GM18868 (cell line): ENCODE measurements around the gene APBA3.

Experiments
- ATAC-seq: cut with Tn5 transposase; IDR thresholded peaks from one replicate; pipeline ENCODE4 v1.9.1; 2021; ENCODE audit warnings: mild to moderate bottlenecking, moderate library complexity; ENCODE audit not compliant: unreplicated experiment

The APBA3 gene

DNA sequence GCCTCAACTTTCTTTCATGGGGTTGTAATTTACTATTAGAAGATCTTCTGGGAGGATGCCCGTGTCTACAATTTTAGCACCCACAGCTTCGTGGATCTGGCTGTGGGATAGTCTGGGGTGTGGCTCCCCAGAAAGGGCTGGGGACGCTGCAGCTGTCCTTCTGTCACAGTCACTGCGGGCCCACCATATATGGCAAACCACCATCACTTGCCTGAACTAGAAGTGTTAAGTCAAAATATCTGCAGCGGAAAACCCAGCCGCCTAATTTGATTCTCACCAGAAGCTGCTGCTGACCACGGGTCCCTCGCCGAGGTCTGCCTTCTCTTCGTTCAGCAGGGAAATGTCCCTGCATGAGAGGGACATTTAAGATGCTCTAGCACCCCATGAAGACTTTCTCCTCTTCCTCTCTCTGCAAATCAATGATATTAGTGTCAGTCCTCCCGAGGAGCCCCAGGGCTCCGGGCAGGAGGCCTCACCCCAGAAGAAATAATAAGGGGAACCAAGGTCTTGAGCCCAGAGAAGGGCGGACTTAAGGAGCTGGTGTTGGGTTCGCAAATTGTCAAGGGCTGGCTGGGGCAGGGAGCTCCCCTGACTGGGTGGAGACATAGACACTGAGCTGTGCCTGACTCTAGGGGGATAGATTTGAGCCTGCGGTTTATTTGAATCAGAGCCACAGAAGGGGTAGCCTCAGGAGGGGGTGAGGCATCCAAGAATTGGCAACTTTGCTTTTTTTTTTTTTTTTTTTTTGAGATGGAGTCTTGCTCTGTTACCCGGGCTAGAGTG, 27.7 kb upstream of the APBA3 start:
- ATAC-seq, result no peak

DNA sequence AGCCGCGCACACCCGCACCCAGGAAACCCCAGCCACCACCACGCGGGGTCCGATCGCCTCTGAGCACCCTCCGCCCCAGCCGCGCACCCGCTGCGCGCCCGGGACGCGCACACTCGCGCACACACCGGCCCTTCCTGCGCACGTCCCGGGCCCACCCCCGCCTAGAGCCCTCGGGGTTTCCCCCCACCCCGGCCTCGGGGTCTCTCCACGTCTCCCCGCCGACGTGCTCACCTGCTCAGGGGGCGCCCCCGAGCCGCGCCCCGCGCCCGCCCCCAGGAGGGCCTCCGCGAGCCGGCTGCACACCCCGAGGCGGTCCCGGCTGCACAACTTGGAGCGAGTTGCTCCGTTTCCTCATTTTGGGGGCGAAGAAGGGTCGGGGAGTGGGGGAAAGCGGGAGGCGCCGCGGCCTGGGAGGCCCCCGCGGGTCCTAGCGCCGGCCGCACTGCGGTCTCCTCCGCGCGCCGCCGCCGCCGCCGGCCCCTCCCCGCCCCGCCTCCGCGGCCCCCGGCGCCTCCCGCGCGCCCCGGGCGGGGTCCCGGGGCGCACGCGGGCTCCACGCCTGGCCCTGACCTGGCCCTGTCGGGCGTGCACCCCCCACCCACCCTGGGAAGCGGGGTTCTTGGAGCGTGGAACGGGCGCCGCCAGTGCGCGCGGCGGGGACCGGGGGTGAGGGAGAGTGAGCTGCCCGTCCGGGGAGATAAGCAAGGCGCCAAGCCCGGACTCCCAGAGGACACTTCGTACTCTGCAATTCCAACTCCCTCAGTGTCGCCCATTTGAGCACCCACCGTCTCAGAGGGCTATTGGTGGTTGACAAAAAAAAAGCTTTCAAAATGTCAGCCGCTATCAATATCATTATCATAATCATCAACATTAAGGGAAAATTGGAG, 24.7 kb upstream of the APBA3 start, which contains the start of gene MATK:
Gene MATK, minus strand, starts transcription at position 444 of the 887 bp plus-strand sequence. CDS start 1,246 bp downstream, outside the sequence.
- no peak for ATAC-seq

DNA sequence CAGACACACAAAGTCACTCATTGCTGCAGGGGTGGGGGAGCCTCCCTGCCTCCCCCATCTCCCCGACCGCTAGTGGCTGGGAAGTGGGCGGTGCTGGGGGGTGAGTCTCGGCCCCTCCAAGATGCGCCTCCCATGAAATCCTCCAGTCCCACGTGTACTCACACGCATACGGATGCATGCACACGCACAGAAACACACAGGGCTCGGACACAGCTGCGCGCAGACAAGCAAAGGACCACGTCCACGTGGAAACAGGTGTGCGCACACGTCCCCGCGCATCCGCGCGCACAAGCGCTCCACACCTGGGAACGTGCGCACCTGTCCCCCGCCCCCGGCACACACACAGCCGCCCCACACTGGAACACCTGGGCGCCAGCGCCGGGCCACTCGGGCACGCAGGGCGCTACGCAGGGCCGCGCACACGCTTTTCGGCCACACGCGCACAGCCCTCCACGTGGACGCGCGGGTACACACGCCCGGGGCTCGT, 24.0 kb upstream of the APBA3 start:
- ATAC-seq, result no peak

DNA sequence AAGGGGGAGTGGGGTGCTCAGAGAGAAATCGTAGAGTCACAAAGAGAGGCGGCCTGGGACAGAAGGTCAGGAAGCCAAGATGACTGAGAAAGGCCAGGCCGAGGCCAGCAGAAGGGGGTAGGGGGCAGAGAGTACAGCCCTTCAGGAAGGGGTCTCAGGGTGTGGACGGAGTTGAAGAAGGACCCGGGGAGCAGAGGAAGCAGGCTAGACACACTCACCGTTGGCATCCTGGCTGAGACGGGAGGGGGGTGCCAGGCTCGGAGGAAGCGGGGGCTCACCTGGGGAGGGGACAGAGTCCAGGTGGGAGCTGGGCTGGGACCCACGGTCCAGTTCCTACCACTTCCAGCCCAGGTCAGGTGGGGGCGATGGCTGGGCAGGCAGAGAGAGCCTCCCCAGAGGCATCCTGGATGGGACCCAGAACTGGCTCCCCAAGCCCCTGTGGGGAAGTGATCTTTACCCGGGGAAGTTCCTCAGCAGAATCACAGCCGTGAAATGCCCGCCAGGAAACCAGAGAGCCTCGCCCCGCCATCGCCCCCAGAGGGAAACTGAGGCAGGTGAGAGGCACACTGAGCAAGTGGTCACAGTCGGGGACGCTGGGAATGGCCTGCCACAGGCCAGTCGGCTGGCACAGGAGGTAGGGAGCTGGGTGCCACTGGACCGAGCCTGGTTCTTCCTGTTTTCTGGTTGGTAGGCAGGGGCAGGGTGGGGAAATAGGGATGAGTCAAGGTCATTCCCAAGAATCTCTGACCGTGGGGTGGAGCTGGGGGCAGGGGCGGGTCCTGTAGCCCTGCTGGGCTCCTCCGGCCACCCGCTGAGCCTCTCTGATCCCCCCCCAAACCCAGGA, 23.3 kb upstream of the APBA3 start:
- no peak for ATAC-seq

DNA sequence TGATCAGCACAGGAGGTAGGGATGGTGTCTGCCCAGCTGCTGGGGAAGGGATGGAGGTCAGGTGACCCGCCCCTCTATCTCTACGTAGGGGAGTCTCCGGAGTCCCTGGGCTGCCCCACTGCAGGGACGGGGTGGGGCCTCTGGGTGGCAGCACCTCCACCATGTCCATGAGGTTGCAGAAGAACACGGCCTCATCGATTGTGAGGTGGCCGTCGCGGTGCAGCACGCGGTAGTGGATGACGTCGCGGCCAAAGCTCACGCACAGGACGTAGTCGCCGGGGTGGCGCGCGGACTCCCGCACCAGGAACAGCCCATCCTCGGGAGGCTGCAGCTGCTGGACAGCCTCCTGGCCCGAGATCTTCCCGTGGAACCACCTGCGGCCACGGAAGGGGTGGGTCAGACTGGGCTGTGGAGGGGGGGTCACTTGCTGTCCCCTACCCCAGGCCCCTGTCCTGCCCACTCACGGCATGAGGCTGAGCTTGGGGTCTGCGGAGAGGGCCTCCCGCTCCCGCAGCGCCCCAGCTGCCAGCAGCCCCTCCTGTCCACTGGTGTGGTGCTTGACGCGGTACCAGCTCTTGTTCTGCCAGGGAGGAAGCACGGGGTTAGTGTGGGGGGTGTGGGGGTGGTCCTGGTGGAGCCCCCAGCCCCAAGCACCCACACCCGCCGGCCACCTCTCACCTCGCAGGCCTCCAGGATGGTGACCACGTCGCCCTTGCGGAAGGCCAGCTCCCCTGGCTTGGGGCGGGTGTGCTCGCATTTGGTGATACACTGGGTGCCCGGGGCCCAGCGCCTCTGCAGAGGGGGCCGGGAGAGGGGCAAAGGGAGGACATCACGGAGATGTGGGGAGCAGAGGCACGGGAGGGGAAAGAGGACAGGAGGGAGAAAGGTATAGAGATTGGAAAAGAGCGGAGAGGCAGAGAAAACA, 22.4 kb upstream of the APBA3 start:
- no peak for ATAC-seq

DNA sequence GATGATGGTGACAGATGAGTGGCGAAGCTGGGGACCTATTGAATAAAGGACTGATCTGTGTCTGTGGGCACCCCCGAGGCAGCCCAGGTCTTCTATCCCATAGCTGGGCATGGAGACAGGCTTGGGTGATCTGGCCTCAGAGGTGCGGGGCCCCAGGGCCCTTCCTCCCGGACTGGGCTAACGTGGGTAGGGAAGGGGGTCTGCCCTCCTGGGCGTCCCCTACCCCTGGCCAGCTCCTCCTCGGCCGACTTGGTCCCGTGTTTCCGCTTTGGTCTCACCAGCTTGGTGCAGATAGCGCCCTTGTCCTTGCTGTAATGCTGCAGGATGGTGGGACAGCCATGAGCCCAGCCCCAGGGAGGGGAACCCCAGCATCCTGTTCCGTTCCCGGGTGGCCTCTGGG, 21.4 kb upstream of the APBA3 start:
- ATAC-seq, result no peak

DNA sequence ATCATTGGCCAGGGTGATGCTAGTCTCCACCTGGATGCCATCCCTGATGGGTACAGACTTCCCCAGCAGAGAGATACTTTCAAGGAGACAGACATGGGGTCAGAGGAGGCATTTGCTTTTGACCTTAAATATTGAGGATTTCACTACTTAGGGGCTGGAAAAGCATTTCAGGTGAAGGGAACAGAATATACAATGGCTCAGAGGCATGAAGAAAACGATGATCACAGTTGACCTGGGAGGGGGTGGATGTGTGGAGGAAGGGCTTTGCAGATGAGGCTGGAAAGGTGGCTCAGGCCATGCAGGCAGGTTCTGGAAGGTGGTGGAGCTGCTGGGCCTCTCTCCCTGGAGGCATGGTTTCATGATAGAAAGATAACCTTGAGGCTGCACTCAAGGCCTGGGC, 20.8 kb upstream of the APBA3 start:
- ATAC-seq, result no peak

DNA sequence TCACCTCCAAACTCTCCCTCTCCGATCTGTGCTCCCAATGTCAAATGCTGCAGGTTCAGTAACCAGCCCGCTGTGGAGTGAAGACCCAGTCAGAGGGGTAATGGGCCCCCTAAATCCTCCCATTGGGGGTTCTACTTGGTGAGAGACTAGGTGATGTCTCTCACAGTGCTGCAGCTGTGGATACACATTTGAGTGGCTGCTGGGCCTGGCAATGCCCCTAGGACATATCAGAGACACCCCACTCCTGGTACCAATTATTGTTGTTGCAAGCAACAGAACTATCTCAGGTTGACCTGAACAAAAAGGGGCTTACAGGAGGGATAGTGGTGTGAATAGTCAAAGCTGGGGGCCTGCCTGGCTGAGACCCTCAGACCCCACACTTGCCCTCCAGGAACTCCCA, 20.1 kb upstream of the APBA3 start:
- ATAC-seq, result no peak

DNA sequence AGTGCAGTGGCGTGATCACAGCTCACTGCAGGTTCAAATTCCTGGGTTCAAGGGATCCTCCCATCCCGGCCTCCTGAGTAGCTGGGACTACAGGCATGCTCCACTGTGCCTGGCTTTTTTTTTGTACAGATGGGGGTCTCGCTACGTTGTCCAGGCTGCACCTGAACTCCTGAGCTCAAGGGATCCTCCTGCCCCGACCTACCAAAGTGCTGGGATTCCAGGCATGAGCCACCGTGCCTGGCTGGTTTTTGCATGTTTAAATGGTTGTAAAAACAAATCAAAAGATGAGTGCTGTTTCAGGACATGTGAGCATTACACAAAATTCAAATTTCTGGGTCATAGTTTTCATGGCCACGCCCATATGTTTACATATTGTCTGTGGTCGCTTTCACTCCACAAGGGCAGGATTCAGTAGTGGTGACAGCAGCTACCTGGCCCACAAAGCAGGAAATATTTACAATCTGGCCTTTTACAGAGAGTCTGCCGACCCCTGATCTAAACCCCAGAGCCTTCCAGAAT, 19.4 kb upstream of the APBA3 start:
- ATAC-seq, result no peak

DNA sequence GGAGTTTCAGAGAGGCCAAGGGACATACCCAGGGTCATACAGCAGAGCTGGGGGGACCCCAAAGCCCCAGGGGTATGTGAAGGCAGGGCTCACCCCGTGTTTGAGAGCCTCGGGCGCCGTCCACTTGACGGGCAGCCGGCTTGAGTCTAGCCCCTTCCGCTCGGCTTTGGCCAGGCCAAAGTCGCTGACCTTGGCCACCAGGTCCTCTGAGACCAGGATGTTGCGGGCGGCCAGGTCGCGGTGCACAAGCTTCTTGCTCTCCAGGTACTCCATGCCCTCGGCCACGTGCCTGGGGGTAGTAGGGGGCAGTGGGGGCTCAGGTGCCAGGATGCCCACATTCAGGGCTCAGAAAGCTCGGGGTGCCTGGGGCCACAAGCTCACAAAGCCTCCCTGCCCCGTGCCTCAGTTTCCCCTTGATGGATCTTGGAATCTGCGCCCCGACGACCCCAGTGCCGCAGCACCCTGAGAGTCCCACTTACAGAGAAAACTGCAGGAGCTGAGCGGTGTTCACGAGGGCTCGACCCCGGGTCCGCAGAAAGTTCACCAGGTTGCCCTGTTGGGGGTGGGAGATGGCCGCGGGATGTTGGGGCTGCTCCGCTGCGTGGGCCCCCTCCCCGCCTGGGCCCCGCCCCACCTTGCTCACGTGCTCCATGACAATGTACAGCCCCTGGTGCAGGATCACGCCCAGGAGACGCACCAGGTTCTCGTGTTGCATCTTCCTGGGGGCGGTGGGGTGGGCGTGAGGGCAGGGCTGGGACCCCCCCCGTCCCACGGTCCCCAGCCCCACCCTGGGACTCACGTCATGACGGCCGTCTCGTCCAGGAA, 17.6 kb upstream of the APBA3 start:
- no peak for ATAC-seq

DNA sequence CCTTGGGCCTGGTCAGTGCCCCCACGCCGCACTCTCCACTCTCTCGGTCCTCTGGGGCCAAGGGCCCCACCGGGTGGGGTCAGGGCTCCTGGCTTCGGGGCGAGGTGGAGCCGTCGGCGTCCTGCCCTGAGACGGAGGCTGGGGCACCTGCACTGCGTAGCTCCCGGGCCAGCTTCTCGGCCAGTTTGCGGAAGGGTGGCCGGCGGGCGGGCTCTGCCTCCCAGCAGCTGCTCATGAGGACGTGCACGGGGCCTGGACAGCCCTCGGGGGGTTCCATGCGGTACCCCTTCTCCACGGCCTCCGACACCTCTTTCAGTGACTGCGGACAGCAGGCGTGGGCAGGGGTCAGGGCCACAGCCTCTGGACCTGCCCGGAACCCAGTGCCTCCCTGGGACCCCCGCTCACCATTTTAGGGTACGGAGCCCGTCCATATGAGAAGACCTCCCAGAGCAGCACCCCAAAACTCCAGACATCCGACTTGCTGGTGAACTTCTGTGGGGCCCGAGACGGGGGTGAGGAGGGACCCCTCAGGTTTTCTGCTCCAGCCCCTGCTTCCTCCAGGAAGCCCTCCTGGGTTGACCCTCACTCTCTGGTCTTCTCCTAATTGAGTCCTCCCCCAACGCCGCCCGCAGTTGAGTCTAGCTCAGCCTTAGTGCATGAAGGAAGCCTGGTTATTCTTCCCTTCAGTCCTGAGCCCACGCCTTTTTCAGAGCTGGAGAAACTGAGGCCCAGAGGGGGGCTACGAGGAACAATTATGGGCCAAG, 16.8 kb upstream of the APBA3 start:
- ATAC-seq, result no peak

DNA sequence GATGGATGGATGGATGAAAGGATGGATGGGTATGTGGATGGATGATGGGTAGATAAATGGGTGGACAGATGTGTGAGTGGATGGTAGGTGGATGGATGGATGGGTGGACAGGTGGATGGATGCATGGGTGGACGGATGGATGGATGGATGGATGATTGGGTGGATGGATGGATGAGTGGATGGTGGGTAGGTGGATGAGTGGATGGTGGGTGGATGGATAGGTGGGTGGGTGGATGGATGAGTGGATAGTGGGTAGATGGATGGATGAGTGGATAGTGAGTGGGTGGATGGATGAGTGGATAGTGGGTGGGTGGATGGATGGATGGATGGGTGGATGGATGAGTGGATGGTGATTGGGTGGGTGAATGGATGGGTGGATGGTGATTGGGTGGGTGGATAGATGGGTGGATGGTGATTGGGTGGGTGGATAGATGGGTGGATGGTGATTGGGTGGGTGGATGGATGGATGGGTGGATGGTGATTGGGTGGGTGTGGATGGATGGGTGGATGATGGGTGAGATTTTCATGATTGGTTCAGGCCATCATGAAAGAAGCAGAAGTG, 15.1 kb upstream of the APBA3 start:
- ATAC-seq, result no peak

DNA sequence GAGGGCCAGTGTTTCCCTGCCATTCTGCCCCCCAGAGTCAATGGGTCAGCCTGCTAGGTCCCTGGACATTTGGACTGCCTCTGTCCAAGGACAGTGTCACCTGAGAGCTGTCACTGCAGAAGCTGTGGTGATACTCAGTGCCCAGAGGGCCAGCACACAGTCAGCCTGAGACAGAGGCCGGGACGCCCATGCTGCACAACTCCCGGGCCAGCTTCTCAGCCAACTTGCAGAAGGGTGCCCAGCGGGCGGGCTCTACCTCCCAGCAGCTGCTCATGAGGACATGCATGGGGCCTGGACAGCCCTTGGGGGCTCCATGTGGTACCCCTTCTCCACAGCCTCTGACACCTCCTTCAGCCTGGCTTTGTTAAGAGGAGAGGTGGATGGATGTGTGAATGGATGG, 14.3 kb upstream of the APBA3 start:
- no peak for ATAC-seq

DNA sequence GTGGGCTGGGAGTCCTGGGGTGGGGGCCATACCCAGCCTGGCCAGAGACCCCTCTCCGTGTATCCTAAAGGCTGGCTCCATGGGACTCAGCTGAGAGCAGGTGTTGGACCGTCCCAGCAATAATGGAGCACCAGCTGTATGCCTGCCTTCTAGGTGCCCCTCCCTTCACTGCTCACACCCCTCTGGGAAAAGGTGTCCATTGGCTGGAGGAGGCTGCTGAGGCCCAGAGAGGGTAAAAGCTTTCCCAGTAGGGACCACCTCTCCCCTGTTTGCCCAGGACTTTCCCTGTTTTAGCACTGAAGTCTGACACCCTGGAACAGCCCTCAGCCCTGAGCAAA, 13.9 kb upstream of the APBA3 start:
- ATAC-seq, result no peak

DNA sequence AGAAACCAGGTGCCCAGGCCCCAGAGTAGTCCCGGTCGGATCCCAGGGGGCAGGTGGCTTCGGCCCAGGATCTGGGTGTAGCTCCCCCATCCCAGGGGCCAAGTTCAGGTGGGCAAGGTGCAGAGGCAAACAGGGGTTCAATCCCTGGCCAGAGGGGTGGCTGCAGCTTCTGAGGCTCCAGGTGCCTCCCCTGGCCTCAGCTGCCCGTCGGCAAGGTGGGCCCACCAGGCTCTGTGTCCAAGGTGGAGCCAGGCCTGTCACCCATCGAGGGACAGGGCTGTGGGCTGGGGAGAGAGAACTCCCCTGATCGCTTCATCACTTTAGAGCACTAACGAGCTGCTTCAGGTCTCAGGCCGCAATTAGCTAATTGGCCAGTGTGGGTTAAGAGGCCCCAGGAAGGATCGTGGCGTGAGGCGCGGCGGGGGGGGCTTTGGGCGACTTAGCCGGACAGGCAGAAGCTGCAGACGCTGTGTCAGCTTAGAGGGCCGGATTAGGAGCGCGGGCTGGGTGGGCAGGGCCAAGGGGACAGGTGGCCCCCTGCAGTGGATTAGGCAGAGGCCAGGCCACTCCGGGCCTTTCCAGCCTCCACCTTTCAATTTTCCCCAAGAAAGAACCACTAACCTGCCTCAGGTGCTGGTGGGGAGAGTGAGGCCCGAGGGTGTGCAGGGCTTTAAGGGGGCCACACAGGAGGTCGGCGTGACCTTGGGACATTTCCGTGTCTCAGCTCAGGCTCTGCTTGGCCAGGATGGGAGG, 13.3 kb upstream of the APBA3 start:
- no peak for ATAC-seq

DNA sequence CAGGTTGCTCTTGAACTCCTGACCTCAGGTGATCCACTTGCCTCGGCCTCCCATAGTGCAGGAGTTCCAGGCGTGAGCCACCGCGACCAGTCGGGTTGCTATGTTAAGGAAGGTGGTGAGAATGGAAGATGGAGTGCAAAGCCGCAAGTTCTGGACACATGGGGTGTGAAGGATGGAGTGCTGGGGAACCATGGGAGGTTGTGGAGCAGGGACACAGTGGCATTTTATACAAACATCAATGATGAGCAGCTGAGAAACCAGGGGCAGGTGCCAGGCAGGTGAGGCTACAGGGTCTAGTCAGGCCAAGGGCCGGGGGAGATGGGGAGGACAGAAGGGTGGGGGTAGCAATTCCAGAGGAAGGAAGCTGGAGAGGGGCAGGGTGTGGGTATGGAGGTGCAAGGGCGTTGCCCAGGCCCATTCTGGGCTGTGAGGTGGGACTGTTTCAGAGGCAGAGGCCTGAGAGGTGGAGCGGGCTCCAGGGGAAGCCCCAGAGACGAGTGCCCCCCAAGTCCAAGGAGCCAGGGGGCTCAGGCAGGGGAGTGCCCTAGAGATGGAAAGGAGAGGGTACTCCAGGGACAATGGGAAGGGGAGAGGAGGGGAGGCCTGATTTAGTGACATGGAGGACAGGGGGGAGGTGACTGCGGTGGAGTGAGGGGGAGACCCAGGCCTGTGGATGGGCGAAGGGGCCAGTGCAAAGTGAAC, 12.5 kb upstream of the APBA3 start:
- no peak for ATAC-seq
